ENCODE results near the gene GPSM1. TPM values are rescaled to one million over a fixed set of nuclear protein-coding genes. Genes with fewer than 3 reads are reported as not detected.

GPSM1 gene
- total RNA-seq, 1 experiment from 2014 or later: 24.7 TPM

DNA sequence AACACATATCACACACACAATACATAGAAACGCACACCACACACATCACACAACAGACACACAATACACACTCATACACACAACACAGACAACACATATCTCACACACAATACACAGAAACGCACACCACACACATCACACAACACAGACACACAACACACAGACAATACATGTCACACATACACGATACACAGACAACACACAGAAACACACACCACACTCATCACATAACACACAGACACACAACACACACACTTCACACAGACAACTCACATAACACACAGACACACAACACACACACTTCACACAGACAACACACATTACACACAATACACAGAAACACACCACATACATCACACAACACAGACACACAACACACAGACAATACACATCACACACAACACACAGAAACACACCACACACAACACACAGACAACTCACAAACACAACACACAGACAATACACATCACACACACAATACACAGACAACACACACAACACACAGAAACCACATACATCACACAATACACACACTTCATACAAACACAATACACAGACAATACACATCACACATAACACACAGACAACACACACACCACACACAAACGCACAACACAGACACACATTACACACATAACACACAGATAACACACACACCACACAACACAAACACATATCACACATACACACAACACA lies 19.2 kb upstream of the GPSM1 start:
- Mint-ChIP-seq H3K27me3 (ENCODE audit: low read depth) (no peaks in the 10 kb centered on the region), H3K9me3 (no peaks in the 10 kb centered on the region), H3K27ac (no peak overlapping the region), H3K4me3 (no peak overlapping the region), H3K36me3 (ENCODE audit: insufficient read depth in 1 of 3, low read depth in 3 of 3) (no peaks in the 10 kb centered on the region), H3K4me1 (no peaks in the 10 kb centered on the region)
- Histone ChIP-seq H3K27me3 (ENCODE audit: insufficient read depth, low read length) (no peaks in the 10 kb centered on the region), H3K23ac (ENCODE audit: insufficient read length, low read depth, low read length) (no peak overlapping the region), H3K9me3 (ENCODE audit: control insufficient read depth, low read depth, low read length) (no peaks in the 10 kb centered on the region), H3K23me2 (ENCODE audit: insufficient read length, low read depth, low read length, poor library complexity, severe bottlenecking) (no peaks in the 10 kb centered on the region), H3K79me1 (ENCODE audit: insufficient read depth, low read depth, low read length, poor library complexity, severe bottlenecking) (no peaks in the 10 kb centered on the region), H3K56ac (ENCODE audit: insufficient read length, low read depth, low read length) (no peak overlapping the region), H2BK20ac (ENCODE audit: low read depth, low read length, poor library complexity, severe bottlenecking) (no peak overlapping the region), H3K27ac (ENCODE audit: insufficient read length, low read depth, low read length) (no peak overlapping the region), H4K5ac (ENCODE audit: insufficient read length, low read depth, low read length) (no peak overlapping the region), H3T11ph (ENCODE audit: low read length) (no peak overlapping the region), H3K14ac (ENCODE audit: insufficient read depth, low read length) (no peak overlapping the region), H3K79me2 (ENCODE audit: insufficient read depth, low read length) (no peaks in the 10 kb centered on the region), H3K4me2 (ENCODE audit: insufficient read depth, insufficient read length, low read length) (no peak overlapping the region), H2BK12ac (ENCODE audit: insufficient read length, low read depth, low read length) (no peak overlapping the region), H4K20me1 (ENCODE audit: control insufficient read depth, insufficient read depth, insufficient read length) (no peaks in the 10 kb centered on the region), H4K91ac (ENCODE audit: insufficient read length, low read depth, low read length) (no peak overlapping the region), H3K9ac (ENCODE audit: extremely low read depth, insufficient read length, low read length) (no peak overlapping the region), H2BK120ac (ENCODE audit: low read depth, low read length, poor library complexity, severe bottlenecking) (no peak overlapping the region), H2AFZ (ENCODE audit: low read length) (no peak overlapping the region), H2BK15ac (ENCODE audit: low read depth, low read length) (no peak overlapping the region), H4K8ac (replicated peaks; ENCODE audit: insufficient read length, low read depth, low read length) (no peak overlapping the region), H3K4me1 (ENCODE audit: insufficient read depth, low read length) (no peaks in the 10 kb centered on the region), H3K18ac (ENCODE audit: insufficient read length, low read depth, low read length) (no peak overlapping the region), H3K4ac (ENCODE audit: low read depth, low read length) (no peak overlapping the region), H2AK5ac (ENCODE audit: insufficient read length, low read length) (no peak overlapping the region), H2BK5ac (ENCODE audit: insufficient read length, low read length) (no peak overlapping the region)
- 100% methylated on average over 1 of the region's 4 CpGs for WGBS (ENCODE audit: extremely low coverage, insufficient read length, low lambda C conversion rate)
- TF ChIP-seq, protein P1, sequence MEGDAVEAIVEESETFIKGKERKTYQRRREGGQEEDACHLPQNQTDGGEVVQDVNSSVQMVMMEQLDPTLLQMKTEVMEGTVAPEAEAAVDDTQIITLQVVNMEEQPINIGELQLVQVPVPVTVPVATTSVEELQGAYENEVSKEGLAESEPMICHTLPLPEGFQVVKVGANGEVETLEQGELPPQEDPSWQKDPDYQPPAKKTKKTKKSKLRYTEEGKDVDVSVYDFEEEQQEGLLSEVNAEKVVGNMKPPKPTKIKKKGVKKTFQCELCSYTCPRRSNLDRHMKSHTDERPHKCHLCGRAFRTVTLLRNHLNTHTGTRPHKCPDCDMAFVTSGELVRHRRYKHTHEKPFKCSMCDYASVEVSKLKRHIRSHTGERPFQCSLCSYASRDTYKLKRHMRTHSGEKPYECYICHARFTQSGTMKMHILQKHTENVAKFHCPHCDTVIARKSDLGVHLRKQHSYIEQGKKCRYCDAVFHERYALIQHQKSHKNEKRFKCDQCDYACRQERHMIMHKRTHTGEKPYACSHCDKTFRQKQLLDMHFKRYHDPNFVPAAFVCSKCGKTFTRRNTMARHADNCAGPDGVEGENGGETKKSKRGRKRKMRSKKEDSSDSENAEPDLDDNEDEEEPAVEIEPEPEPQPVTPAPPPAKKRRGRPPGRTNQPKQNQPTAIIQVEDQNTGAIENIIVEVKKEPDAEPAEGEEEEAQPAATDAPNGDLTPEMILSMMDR (conservative IDR thresholded peaks at IDR 0.05): no peak
- DNase-seq: no peak
